Activated CD8-positive, alpha-beta T cell treated with anti-CD3 and anti-CD28 coated beads for 36 hours (primary cell): Measurements from ENCODE around the gene HECTD4. TPM values are rescaled to one million over a fixed set of nuclear protein-coding genes. Genes with fewer than 3 reads are reported as not detected.
A peak's percentile ranks its signal among the peaks of the same experiment; 100 is the strongest.
"Not testable (repeated sequence)": the region's sequence is repeated elsewhere in the genome, so short reads cannot be mapped to it uniquely, and the experiment has no call there.

ENCODE experiments used
- ATAC-seq: fragments of 200-7000 bp; cut with Tn5 transposase; one replicate; pipeline ENCODE4 v1.10.0; 2021; ENCODE audit warnings: mild to moderate bottlenecking, moderate library complexity
- CTCF ChIA-PET: fragments of 350-600 bp; sonication (Branson Sonifier 250); formaldehyde crosslinking; loops from one replicate; lab custom pipeline; 2021; ENCODE audit warnings: antibody characterized with exemption; lab: Charles Lee
- POLR2A ChIA-PET: fragments of 350-600 bp; sonication (Branson Sonifier 250); formaldehyde crosslinking; loops from one replicate; lab custom pipeline; 2021; ENCODE audit warnings: antibody characterized with exemption; lab: Charles Lee
- DNase-seq: peaks from one replicate; pipeline ENCODE4 v3.0.0-alpha.2; 2020
- H3K27ac Mint-ChIP-seq: one replicate; pipeline ENCODE4 v1.8.0; 2021; ENCODE audit warnings: mild to moderate bottlenecking, mixed read lengths
- H3K27me3 Mint-ChIP-seq: one replicate; pipeline ENCODE4 v1.8.0; 2021; ENCODE audit warnings: mixed read lengths
- H3K36me3 Mint-ChIP-seq: one replicate; pipeline ENCODE4 v1.8.0; 2021; ENCODE audit warnings: low read depth, mixed read lengths
- H3K4me1 Mint-ChIP-seq: one replicate; pipeline ENCODE4 v1.8.0; 2021; ENCODE audit warnings: low read depth, mixed read lengths
- H3K4me3 Mint-ChIP-seq: one replicate; pipeline ENCODE4 v1.8.0; 2021; ENCODE audit warnings: mild to moderate bottlenecking, moderate library complexity, mixed read lengths
- H3K9me3 Mint-ChIP-seq: one replicate; pipeline ENCODE4 v1.8.0; 2021; ENCODE audit warnings: mixed read lengths
- CTCF ChIP-seq: fragments of 200-600 bp; IDR thresholded peaks from one replicate; pipeline ENCODE4 v1.8.0; 2022; ENCODE audit warnings: antibody characterized with exemption, mild to moderate bottlenecking
- intact Hi-C: fragments of 100-400 bp; cut with micrococcal nuclease; formaldehyde crosslinking; loops from one replicate; pipeline ENCODE4 v1.10.0; 2022
- total RNA-seq, 2 experiments: library from RNA; stranded (reverse); gene quantifications; one replicate each; pipeline ENCODE4 v1.2.3, GENCODE V29; 2021

Gene HECTD4
- total RNA-seq, 2 experiments from 2014 or later, result 18.2 to 22.6 TPM

DNA sequence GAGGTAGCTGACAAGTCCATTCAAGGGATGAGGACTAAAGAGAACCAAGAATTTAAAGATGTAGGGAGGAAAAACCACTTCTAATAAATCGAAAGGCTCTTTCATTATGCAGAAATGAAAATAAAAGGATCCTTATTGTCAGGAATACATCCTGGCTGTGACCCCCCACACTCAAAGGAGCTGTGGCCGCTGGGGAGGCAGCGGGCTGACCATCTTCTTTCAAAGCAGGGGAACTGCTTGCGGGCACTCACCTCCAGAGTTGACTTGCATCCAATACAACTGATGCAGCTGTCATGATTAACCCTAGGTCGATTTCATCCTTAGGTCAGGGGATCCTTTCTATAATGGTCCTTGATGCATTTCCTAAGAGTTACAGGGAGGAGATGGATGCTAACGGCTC is 221.6 kb downstream of the HECTD4 start:
- Mint-ChIP-seq H3K4me1 (peaks cover 18% of the 10 kb centered on the region), H3K4me3 (no peak overlapping the region), H3K9me3 (peaks cover 40% of the 10 kb centered on the region), H3K27ac (no peak overlapping the region), H3K27me3 (no peaks in the 10 kb centered on the region), H3K36me3 (peaks cover 67% of the 10 kb centered on the region)
- TF ChIP-seq CTCF, result no peak
- intact Hi-C loops, result no loop called here
- ATAC-seq, result no peak
- ChIA-PET POLR2A (interaction anchor here (1.8 kb wide), 1 partner anchor 11 kb away, joined by 4 read pairs; no protein-coding TSS in a partner anchor), CTCF (no interaction called here)
- no peak for DNase-seq

DNA sequence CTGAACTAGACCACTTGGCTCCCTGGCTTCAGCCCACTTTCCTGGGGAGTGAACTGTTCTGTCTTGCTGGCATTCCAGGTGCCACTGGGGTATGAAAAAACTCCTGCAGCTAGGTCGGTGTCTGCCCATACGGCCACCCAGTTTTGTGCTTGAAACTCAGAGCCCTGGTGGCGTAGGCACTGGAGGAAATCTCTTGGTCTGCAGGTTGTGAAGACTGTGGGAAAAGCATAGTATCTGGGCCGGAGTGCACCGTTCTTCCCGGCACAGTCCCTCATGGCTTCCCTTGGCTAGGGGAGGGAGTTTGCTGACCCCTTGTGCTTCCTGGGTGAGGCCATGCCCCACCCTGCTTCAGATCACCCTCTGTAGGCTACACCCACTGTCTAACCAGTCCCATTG is 223.1 kb downstream of the HECTD4 start:
- CTCF ChIA-PET, result no interaction called here
- Mint-ChIP-seq H3K4me3 (no peak overlapping the region), H3K9me3 (peaks cover 40% of the 10 kb centered on the region), H3K4me1 (peaks cover 18% of the 10 kb centered on the region), H3K36me3 (peaks cover 76% of the 10 kb centered on the region), H3K27me3 (no peaks in the 10 kb centered on the region), H3K27ac (peak overlapping the region; percentile 77)
- no peak for TF ChIP-seq CTCF
- DNase-seq (no peak), ATAC-seq (no peak)
- POLR2A ChIA-PET, result interaction anchor here (1.0 kb wide), 1 partner anchor 44 kb away, joined by 3 read pairs; no protein-coding TSS in a partner anchor
- intact Hi-C loops, result no loop called here

GRCh38 chr12:112158461-112159145 is 223.6 kb downstream of the HECTD4 start:
- ChIA-PET POLR2A (interaction anchor here (1.0 kb wide), 1 partner anchor 45 kb away, joined by 3 read pairs; no protein-coding TSS in a partner anchor), CTCF (interaction anchor here (0.9 kb wide), 1 partner anchor 12 kb away, joined by 3 read pairs; no protein-coding TSS in a partner anchor)
- Mint-ChIP-seq H3K36me3 (peaks cover 81% of the 10 kb centered on the region), H3K9me3 (peaks cover 43% of the 10 kb centered on the region), H3K27ac (peak overlapping the region; percentile 77), H3K4me1 (peaks cover 18% of the 10 kb centered on the region)
- DNase-seq, result peak; percentile 48
- ATAC-seq, result peak; percentile 39
- H3K4me3 Mint-ChIP-seq, intact Hi-C loops, H3K27me3 Mint-ChIP-seq: not testable (repeated sequence)

DNA sequence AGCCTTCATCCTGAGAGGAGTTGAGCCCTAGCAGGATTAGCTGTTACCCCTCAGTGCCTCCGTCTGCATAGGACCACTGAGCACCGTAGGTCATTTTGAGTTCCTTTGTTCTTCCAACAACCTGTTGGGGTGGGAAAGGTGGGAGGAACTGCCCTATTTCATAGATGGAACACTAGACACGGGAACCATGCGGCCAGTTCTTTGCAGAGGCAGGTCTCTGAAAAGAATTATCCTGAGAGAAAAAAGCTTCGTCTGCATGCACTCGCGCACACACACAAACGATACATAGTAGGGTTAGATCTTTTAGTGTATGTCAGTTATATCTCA is 228.4 kb downstream of the HECTD4 start:
- Mint-ChIP-seq H3K27me3 (no peaks in the 10 kb centered on the region), H3K36me3 (peaks cover 77% of the 10 kb centered on the region), H3K27ac (no peak overlapping the region), H3K4me1 (peaks cover 12% of the 10 kb centered on the region), H3K4me3 (no peak overlapping the region), H3K9me3 (peaks cover 32% of the 10 kb centered on the region)
- no peak for TF ChIP-seq CTCF
- ChIA-PET POLR2A (interaction anchor here (0.6 kb wide), 1 partner anchor 18 kb away, joined by 3 read pairs; no protein-coding TSS in a partner anchor), CTCF (no interaction called here)
- intact Hi-C loops, result no loop called here
- DNase-seq (no peak), ATAC-seq (no peak)

DNA sequence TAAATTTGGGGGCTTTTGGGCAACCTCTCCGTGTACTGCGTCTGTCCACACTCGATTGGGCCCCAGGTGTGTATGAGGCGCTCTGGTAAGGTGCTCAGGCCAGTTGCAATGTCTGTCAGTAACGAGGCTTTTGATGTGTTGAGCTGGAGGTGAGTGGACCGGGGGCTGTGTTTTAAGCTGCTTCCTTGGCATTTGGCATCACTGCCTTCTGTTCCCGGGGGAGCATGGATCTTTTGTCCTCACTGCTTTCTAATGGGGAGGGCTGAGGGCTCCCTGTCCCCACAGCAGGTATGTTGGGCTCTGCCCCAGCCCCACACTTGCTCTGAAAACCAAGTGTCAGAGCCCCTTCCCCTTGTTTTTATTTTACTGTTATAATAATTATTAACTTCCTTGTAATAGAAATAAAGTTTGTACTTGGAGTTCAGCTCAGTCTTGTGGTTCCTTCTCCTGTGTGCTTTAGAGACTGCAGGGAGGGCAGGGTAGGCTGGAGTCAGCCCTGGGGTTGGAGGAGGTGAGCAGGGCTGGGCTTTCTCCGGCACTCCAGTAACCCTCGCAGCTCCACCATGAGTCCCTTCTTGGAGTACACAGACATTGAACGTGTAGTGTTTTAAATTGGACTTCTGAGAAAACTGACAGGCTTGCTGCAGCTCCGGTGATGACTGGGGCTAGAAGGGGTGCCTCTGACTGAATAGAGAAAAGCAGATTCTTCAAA is 228.9 kb downstream of the HECTD4 start:
- DNase-seq, result no peak
- intact Hi-C loops, result no loop called here
- H3K4me3 Mint-ChIP-seq, result no peak overlapping the region
- peaks cover 28% of the 10 kb centered on the region for H3K9me3 Mint-ChIP-seq
- no peak for ATAC-seq
- H3K4me1 Mint-ChIP-seq, result peaks cover 6% of the 10 kb centered on the region
- ChIA-PET CTCF (no interaction called here), POLR2A (interaction anchor here (0.6 to 1.4 kb wide), 3 partner anchors 8 to 46 kb away, joined by 3 read pairs; no protein-coding TSS in a partner anchor)
- no peak for TF ChIP-seq CTCF
- H3K27me3 Mint-ChIP-seq, result no peaks in the 10 kb centered on the region
- peaks cover 77% of the 10 kb centered on the region for H3K36me3 Mint-ChIP-seq
- no peak overlapping the region for H3K27ac Mint-ChIP-seq
